Measurements from ENCODE around the gene MUC12. TPM values are rescaled to one million over a fixed set of nuclear protein-coding genes. Genes with fewer than 3 reads are reported as not detected.

Gene MUC12
- total and polyA plus RNA-seq, 4 donors: 0.16 TPM; not detected in 3

- H3K36me3 ChIP-seq (ENCODE audit: control insufficient read depth in 4 of 4, insufficient read depth in 3 of 4, low read depth in 1 of 4, low read length in 3 of 4): peaks cover 0 to 3% (median 0%) of the 10 kb centered on the region in 4 donors
- peaks cover 0 to 10% (median 2%) of the 10 kb centered on the region in 4 donors for H3K4me1 ChIP-seq (ENCODE audit: control insufficient read depth in 4 of 4, insufficient read depth in 4 of 4, low read length in 3 of 4)
- TF ChIP-seq RAD21 (IDR thresholded peaks at IDR 0.05): no peak
- no peak for TF ChIP-seq JUND (IDR thresholded peaks at IDR 0.05)
- 68% methylated on average over 2 of the region's 2 CpGs for WGBS
- no peak overlapping the region for H3K27ac ChIP-seq (ENCODE audit: low read depth in 1 of 2, low read length in 2 of 2)
- H3K4me3 ChIP-seq (ENCODE audit: low read depth in 1 of 3, low read length in 3 of 3): no peak overlapping the region
- DNase-seq (ENCODE audit: low spot score): no peak
- no peaks in the 10 kb centered on the region for H3K27me3 ChIP-seq (ENCODE audit: control insufficient read depth in 4 of 4, insufficient read depth in 4 of 4, low read length in 3 of 4)
- no peak overlapping the region for H3K9ac ChIP-seq (ENCODE audit: low read depth in 1 of 2, low read length in 2 of 2)
- H3K9me3 ChIP-seq (ENCODE audit: control insufficient read depth in 4 of 4, low read length in 3 of 4): no peaks in the 10 kb centered on the region
Measured at GRCh38 chr7:100952641-100953040, 16.7 kb upstream of the MUC12 start.

DNA sequence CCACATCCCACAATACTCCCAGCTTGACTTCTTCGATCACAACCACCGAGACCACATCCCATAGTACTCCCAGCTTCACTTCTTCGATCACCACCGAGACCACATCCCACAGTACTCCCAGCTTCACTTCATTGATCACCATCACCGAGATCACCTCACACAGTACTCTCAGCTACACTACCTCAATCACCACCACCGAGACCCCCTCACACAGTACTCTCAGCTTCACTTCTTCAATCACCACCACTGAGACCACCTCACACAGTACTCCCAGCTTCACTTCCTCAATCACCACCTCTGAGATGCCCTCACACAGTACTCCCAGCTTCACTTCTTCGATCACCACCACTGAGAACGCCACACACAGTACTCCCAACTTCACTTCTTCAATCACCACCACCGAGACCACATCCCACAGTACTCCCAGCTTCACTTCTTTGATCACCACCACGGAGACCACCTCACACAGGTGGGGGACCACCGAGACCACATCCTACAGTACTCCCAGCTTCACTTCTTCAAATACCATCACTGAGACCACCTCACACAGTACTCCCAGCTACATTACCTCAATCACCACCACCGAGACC, 11.4 kb upstream of the MUC12 start:
- no peaks in the 10 kb centered on the region for H3K27me3 ChIP-seq (ENCODE audit: control insufficient read depth in 4 of 4, insufficient read depth in 4 of 4, low read length in 3 of 4)
- no peak overlapping the region for H3K27ac ChIP-seq (ENCODE audit: low read depth in 1 of 2, low read length in 2 of 2)
- DNase-seq (ENCODE audit: low spot score): no peak
- 69% methylated on average over 12 of the region's 12 CpGs for WGBS
- TF ChIP-seq, protein P1, sequence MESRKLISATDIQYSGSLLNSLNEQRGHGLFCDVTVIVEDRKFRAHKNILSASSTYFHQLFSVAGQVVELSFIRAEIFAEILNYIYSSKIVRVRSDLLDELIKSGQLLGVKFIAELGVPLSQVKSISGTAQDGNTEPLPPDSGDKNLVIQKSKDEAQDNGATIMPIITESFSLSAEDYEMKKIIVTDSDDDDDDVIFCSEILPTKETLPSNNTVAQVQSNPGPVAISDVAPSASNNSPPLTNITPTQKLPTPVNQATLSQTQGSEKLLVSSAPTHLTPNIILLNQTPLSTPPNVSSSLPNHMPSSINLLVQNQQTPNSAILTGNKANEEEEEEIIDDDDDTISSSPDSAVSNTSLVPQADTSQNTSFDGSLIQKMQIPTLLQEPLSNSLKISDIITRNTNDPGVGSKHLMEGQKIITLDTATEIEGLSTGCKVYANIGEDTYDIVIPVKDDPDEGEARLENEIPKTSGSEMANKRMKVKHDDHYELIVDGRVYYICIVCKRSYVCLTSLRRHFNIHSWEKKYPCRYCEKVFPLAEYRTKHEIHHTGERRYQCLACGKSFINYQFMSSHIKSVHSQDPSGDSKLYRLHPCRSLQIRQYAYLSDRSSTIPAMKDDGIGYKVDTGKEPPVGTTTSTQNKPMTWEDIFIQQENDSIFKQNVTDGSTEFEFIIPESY (IDR thresholded peaks at IDR 0.05): no peak
- TF ChIP-seq NR2F2 (IDR thresholded peaks at IDR 0.05) (no peak), RXRA (IDR thresholded peaks at IDR 0.05) (no peak), MAX (IDR thresholded peaks at IDR 0.05) (no peak), CTCF (IDR thresholded peaks at IDR 0.05; ENCODE audit: low read depth, low read length, missing input control) (no peak), HNF4A (conservative IDR thresholded peaks at IDR 0.05) (no peak)
- TF ChIP-seq, protein P2, sequence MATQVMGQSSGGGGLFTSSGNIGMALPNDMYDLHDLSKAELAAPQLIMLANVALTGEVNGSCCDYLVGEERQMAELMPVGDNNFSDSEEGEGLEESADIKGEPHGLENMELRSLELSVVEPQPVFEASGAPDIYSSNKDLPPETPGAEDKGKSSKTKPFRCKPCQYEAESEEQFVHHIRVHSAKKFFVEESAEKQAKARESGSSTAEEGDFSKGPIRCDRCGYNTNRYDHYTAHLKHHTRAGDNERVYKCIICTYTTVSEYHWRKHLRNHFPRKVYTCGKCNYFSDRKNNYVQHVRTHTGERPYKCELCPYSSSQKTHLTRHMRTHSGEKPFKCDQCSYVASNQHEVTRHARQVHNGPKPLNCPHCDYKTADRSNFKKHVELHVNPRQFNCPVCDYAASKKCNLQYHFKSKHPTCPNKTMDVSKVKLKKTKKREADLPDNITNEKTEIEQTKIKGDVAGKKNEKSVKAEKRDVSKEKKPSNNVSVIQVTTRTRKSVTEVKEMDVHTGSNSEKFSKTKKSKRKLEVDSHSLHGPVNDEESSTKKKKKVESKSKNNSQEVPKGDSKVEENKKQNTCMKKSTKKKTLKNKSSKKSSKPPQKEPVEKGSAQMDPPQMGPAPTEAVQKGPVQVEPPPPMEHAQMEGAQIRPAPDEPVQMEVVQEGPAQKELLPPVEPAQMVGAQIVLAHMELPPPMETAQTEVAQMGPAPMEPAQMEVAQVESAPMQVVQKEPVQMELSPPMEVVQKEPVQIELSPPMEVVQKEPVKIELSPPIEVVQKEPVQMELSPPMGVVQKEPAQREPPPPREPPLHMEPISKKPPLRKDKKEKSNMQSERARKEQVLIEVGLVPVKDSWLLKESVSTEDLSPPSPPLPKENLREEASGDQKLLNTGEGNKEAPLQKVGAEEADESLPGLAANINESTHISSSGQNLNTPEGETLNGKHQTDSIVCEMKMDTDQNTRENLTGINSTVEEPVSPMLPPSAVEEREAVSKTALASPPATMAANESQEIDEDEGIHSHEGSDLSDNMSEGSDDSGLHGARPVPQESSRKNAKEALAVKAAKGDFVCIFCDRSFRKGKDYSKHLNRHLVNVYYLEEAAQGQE (IDR thresholded peaks at IDR 0.05): no peak
- H3K4me1 ChIP-seq (ENCODE audit: control insufficient read depth in 4 of 4, insufficient read depth in 4 of 4, low read length in 3 of 4): no peaks in the 10 kb centered on the region
- H3K4me3 ChIP-seq (ENCODE audit: low read depth in 1 of 3, low read length in 3 of 3): no peak overlapping the region
- H3K9me3 ChIP-seq (ENCODE audit: control insufficient read depth in 4 of 4, low read length in 3 of 4): no peaks in the 10 kb centered on the region
- H3K9ac ChIP-seq (ENCODE audit: low read depth in 1 of 2, low read length in 2 of 2): no peak overlapping the region
- H3K36me3 ChIP-seq (ENCODE audit: control insufficient read depth in 4 of 4, insufficient read depth in 3 of 4, low read depth in 1 of 4, low read length in 3 of 4): peaks cover 0 to 16% (median 3%) of the 10 kb centered on the region in 4 donors

All from liver (tissue), 9 donors.